ENCODE results near the gene STK39. TPM values are rescaled to one million over a fixed set of nuclear protein-coding genes. Genes with fewer than 3 reads are reported as not detected.

Gene STK39
- total and polyA plus RNA-seq, 2 donors (not counting 1 experiment from before 2014, with no cell fraction given): 16.7 to 30.1 TPM

GRCh38 chr2:168062054-168062453 is 185.3 kb downstream of the STK39 start:
- Histone ChIP-seq H3K79me2 (ENCODE audit: control insufficient read depth, insufficient read depth, low read length) (no peaks in the 10 kb centered on the region), H2AFZ (ENCODE audit: low read length) (no peak overlapping the region), H4K20me1 (ENCODE audit: control insufficient read depth, extremely low read depth, insufficient read depth, low read length) (no peaks in the 10 kb centered on the region), H3K9me3 (ENCODE audit: control insufficient read depth, insufficient read depth, low read depth, low read length) (no peaks in the 10 kb centered on the region), H3K4me3 (replicated peaks in 1 of 4; ENCODE audit: control extremely low read depth in 1 of 4, insufficient read depth in 1 of 4, low read depth in 3 of 4, low read length in 4 of 4) (no peak overlapping the region), H3K4me1 (ENCODE audit: control insufficient read depth, extremely low read depth, insufficient read depth, low read length) (no peaks in the 10 kb centered on the region), H3K27me3 (ENCODE audit: control insufficient read depth, insufficient read depth, low read length) (no peaks in the 10 kb centered on the region), H3K27ac (ENCODE audit: insufficient read depth, low read length) (no peak overlapping the region), H3K4me2 (ENCODE audit: extremely low read depth, insufficient read depth, low read length) (no peak overlapping the region), H3K9ac (ENCODE audit: insufficient read depth, low read length) (no peak overlapping the region), H3K36me3 (ENCODE audit: control insufficient read depth, insufficient read depth, low read length) (peaks cover 2% of the 10 kb centered on the region)
- TF ChIP-seq EZH2 (IDR thresholded peaks at IDR 0.05; ENCODE audit: low read length, missing control alignments) (no peak), CTCF (conservative IDR thresholded peaks at IDR 0.05 in 1 of 2, IDR thresholded peaks at IDR 0.05 in 1 of 2; ENCODE audit: low read depth in 1 of 2, low read length in 2 of 2) (no peak)
- DNase-seq (ENCODE audit: low read depth in 2 of 2): no peak

DNA sequence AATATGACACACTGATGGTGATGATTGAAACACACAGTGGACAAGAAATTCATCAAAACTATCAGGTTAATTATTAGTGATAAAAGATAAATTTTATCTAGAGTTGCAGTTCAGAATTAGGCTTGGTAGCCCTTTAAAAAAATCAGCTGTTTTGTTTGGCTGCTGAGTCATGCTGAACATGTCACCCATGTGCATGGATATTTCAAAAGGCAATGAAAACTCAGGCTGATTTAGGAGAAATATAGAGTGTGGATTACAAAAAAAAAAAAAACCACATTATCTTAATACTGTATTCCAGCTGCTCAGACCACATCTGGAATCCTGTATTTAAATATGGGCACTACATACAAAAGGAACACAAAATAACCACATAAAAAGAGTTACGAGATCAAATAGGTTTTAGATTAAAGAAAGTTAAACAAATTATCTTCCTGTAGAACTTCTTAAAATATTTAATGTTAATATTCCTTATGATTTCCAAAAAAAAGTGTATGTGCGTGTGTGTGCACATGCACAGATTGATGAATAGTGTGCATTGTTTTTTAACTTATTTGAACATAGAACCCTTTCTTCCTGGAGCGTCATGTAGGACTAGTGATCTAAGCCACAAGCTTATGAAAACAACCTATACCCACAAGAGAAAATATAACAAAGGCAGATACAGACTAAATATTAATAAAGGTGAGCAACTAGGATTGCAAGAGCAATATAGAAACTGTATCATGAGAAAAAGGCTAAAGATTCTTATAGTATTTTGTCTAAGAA is 186.2 kb downstream of the STK39 start:
- H3K4me2 ChIP-seq (ENCODE audit: extremely low read depth, insufficient read depth, low read length): no peak overlapping the region
- H3K27me3 ChIP-seq (ENCODE audit: control insufficient read depth, insufficient read depth, low read length): no peaks in the 10 kb centered on the region
- no peak overlapping the region for H3K27ac ChIP-seq (ENCODE audit: insufficient read depth, low read length)
- no peak overlapping the region for H2AFZ ChIP-seq (ENCODE audit: low read length)
- no peaks in the 10 kb centered on the region for H3K4me1 ChIP-seq (ENCODE audit: control insufficient read depth, extremely low read depth, insufficient read depth, low read length)
- no peaks in the 10 kb centered on the region for H3K9me3 ChIP-seq (ENCODE audit: control insufficient read depth, insufficient read depth, low read depth, low read length)
- DNase-seq (ENCODE audit: low read depth in 2 of 2): peak; percentile 37 to 78
- H4K20me1 ChIP-seq (ENCODE audit: control insufficient read depth, extremely low read depth, insufficient read depth, low read length): no peaks in the 10 kb centered on the region
- TF ChIP-seq CTCF (conservative IDR thresholded peaks at IDR 0.05 in 1 of 2, IDR thresholded peaks at IDR 0.05 in 1 of 2; ENCODE audit: low read depth in 1 of 2, low read length in 2 of 2) (no peak), EZH2 (IDR thresholded peaks at IDR 0.05; ENCODE audit: low read length, missing control alignments) (no peak)
- peaks cover 2% of the 10 kb centered on the region for H3K36me3 ChIP-seq (ENCODE audit: control insufficient read depth, insufficient read depth, low read length)
- H3K4me3 ChIP-seq (replicated peaks in 1 of 4; ENCODE audit: control extremely low read depth in 1 of 4, insufficient read depth in 1 of 4, low read depth in 3 of 4, low read length in 4 of 4): no peak overlapping the region
- H3K9ac ChIP-seq (ENCODE audit: insufficient read depth, low read length): no peak overlapping the region
- H3K79me2 ChIP-seq (ENCODE audit: control insufficient read depth, insufficient read depth, low read length): no peaks in the 10 kb centered on the region

DNA sequence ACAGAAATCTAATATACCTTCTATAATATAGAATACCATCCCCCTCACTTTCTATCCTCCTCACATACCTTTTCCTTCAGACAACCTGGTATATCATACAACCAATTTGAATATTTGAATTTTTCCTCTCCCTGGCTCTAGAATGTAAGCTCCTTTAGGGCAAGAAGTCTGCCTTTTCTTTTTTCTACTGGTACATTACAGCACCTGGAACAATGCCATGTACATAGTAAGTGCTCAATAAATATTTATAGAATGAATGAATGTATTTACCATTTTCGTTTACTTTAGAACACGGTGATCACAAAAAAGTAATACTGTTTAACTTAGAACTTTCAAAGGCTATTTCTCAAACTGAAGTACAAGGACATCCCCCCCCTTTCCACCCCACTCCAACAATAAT is 187.6 kb downstream of the STK39 start:
- Histone ChIP-seq H3K27ac (ENCODE audit: insufficient read depth, low read length) (no peak overlapping the region), H2AFZ (ENCODE audit: low read length) (no peak overlapping the region), H3K9me3 (ENCODE audit: control insufficient read depth, insufficient read depth, low read depth, low read length) (no peaks in the 10 kb centered on the region), H3K36me3 (ENCODE audit: control insufficient read depth, insufficient read depth, low read length) (peaks cover 2% of the 10 kb centered on the region), H3K4me2 (ENCODE audit: extremely low read depth, insufficient read depth, low read length) (no peak overlapping the region), H3K4me1 (ENCODE audit: control insufficient read depth, extremely low read depth, insufficient read depth, low read length) (no peaks in the 10 kb centered on the region), H3K79me2 (ENCODE audit: control insufficient read depth, insufficient read depth, low read length) (no peaks in the 10 kb centered on the region), H3K4me3 (replicated peaks in 1 of 4; ENCODE audit: control extremely low read depth in 1 of 4, insufficient read depth in 1 of 4, low read depth in 3 of 4, low read length in 4 of 4) (no peak overlapping the region), H3K9ac (ENCODE audit: insufficient read depth, low read length) (no peak overlapping the region), H3K27me3 (ENCODE audit: control insufficient read depth, insufficient read depth, low read length) (no peaks in the 10 kb centered on the region), H4K20me1 (ENCODE audit: control insufficient read depth, extremely low read depth, insufficient read depth, low read length) (no peaks in the 10 kb centered on the region)
- DNase-seq (ENCODE audit: low read depth in 2 of 2): no peak
- TF ChIP-seq EZH2 (IDR thresholded peaks at IDR 0.05; ENCODE audit: low read length, missing control alignments) (no peak), CTCF (conservative IDR thresholded peaks at IDR 0.05 in 1 of 2, IDR thresholded peaks at IDR 0.05 in 1 of 2; ENCODE audit: low read depth in 1 of 2, low read length in 2 of 2) (no peak)

Measured in fibroblast of lung (primary cell).